SK-N-SH treated with all-trans-retinoic acid at 6 μM for 48 hours (cell line): ENCODE data around the gene POU6F2.

ENCODE experiments used
- ATAC-seq: fragments of 200-7000 bp; cut with Tn5 transposase; 3 replicates; pipeline ENCODE4 v1.9.1; 2020; ENCODE audit warnings: mild to moderate bottlenecking, moderate library complexity
- ARNTL ChIP-seq: fragments of 450-650 bp; formaldehyde crosslinking; IDR thresholded peaks from 2 replicates; pipeline ENCODE4 v1.5.0; 2020; ENCODE audit warnings: low read depth, mild to moderate bottlenecking, moderate library complexity, borderline replicate concordance
- CREB5 ChIP-seq: fragments of 250-450 bp; sonication (Bioruptor Pico); IDR thresholded peaks from 2 replicates; pipeline ENCODE4 v1.5.1; 2020; ENCODE audit warnings: low read depth, mild to moderate bottlenecking, moderate library complexity
- CSDC2 ChIP-seq: fragments of 250-450 bp; sonication (Bioruptor Pico); IDR thresholded peaks from 2 replicates; pipeline ENCODE4 v1.5.0; 2020; ENCODE audit warnings: mild to moderate bottlenecking, moderate library complexity
- ESRRG ChIP-seq: fragments of 250-450 bp; sonication (Bioruptor Pico); IDR thresholded peaks from 2 replicates; pipeline ENCODE4 v1.6.1; 2021; ENCODE audit warnings: mild to moderate bottlenecking
- GLIS3 ChIP-seq: fragments of 250-450 bp; sonication (Bioruptor Pico); IDR thresholded peaks from 2 replicates; pipeline ENCODE4 v1.5.0; 2020; ENCODE audit warnings: mild to moderate bottlenecking, moderate library complexity
- ISL1 ChIP-seq: fragments of 250-450 bp; sonication (Bioruptor Pico); IDR thresholded peaks from 2 replicates; pipeline ENCODE4 v2.1.2; 2022; ENCODE audit warnings: mild to moderate bottlenecking, moderate library complexity
- OSR1 ChIP-seq: fragments of 250-450 bp; sonication (Bioruptor Pico); IDR thresholded peaks from 2 replicates; pipeline ENCODE4 v1.8.0; 2022; ENCODE audit warnings: moderate library complexity, mild to moderate bottlenecking, inconsistent platforms
- PATZ1 ChIP-seq: fragments of 250-450 bp; sonication (Bioruptor Pico); IDR thresholded peaks from 2 replicates; pipeline ENCODE4 v1.8.0; 2020; ENCODE audit warnings: mild to moderate bottlenecking, moderate library complexity, borderline replicate concordance
- POU6F1 ChIP-seq: fragments of 250-450 bp; sonication (Bioruptor Pico); IDR thresholded peaks from 2 replicates; pipeline ENCODE4 v1.8.0; 2021; ENCODE audit warnings: low read depth, mild to moderate bottlenecking, moderate library complexity, borderline replicate concordance
- PPARA ChIP-seq: fragments of 250-450 bp; sonication (Bioruptor Pico); IDR thresholded peaks from 2 replicates; pipeline ENCODE4 v1.5.0; 2020; ENCODE audit warnings: mild to moderate bottlenecking, borderline replicate concordance
- RARB ChIP-seq: fragments of 250-450 bp; sonication (Bioruptor Pico); IDR thresholded peaks from 2 replicates; pipeline ENCODE4 v1.8.0; 2021; ENCODE audit warnings: mild to moderate bottlenecking, moderate library complexity
- SNAI2 ChIP-seq: fragments of 250-450 bp; sonication (Bioruptor Pico); IDR thresholded peaks from 2 replicates; pipeline ENCODE4 v1.5.0; 2020; ENCODE audit warnings: mild to moderate bottlenecking, moderate library complexity
- TCF4 ChIP-seq: fragments of 250-450 bp; sonication (Bioruptor Pico); IDR thresholded peaks from 2 replicates; pipeline ENCODE4 v1.8.0; 2021; ENCODE audit warnings: mild to moderate bottlenecking, moderate library complexity, borderline replicate concordance
- TOX ChIP-seq: fragments of 250-450 bp; sonication (Bioruptor Pico); IDR thresholded peaks from 2 replicates; pipeline ENCODE4 v1.8.0; 2021; ENCODE audit warnings: mild to moderate bottlenecking, moderate library complexity, borderline replicate concordance
- TSHZ2 ChIP-seq: fragments of 250-450 bp; sonication (Bioruptor Pico); IDR thresholded peaks from 2 replicates; pipeline ENCODE4 v1.5.0; 2020; ENCODE audit warnings: mild to moderate bottlenecking, moderate library complexity
- ZC3H10 ChIP-seq: fragments of 250-450 bp; sonication (Bioruptor Pico); IDR thresholded peaks from 2 replicates; pipeline ENCODE4 v1.5.1; 2021; ENCODE audit warnings: mild to moderate bottlenecking, moderate library complexity
- ZFP3 ChIP-seq: fragments of 250-450 bp; sonication (Bioruptor Pico); IDR thresholded peaks from 2 replicates; pipeline ENCODE4 v1.5.0; 2020; ENCODE audit warnings: mild to moderate bottlenecking, moderate library complexity
- ZFP30 ChIP-seq: fragments of 450-650 bp; formaldehyde crosslinking; IDR thresholded peaks from 2 replicates; pipeline ENCODE4 v1.5.0; 2022; ENCODE audit warnings: mild to moderate bottlenecking, moderate library complexity
- ZNF565 ChIP-seq: fragments of 450-650 bp; formaldehyde crosslinking; conservative IDR thresholded peaks from 2 replicates; pipeline ENCODE4 v1.5.0; 2020; ENCODE audit warnings: low read depth, mild to moderate bottlenecking, moderate library complexity
- ZNF70 ChIP-seq: fragments of 450-650 bp; formaldehyde crosslinking; IDR thresholded peaks from 2 replicates; pipeline ENCODE4 v1.5.0; 2020; ENCODE audit warnings: mild to moderate bottlenecking, moderate library complexity

POU6F2 gene

GRCh38 chr7:39341083-39341482 lies 363.4 kb downstream of the POU6F2 start:
- TF ChIP-seq RARB (CRISPR knock-in tag) (no peak), PATZ1 (no peak), OSR1 (no peak), ZNF565 (CRISPR knock-in tag) (no peak), CSDC2 (no peak), ZFP3 (CRISPR knock-in tag) (no peak), ESRRG (CRISPR knock-in tag) (no peak), TCF4 (CRISPR knock-in tag) (no peak), TOX (CRISPR knock-in tag) (no peak), TSHZ2 (CRISPR knock-in tag) (no peak), ARNTL (CRISPR knock-in tag) (no peak), CREB5 (CRISPR knock-in tag) (no peak), PPARA (CRISPR knock-in tag) (no peak), ISL1 (no peak)
- TF ChIP-seq, all 23 proteins: peak for 0
- ATAC-seq, result no peak

GRCh38 chr7:39342763-39343162 lies 365.1 kb downstream of the POU6F2 start:
- TF ChIP-seq POU6F1 (CRISPR knock-in tag) (no peak), PATZ1 (no peak), PPARA (CRISPR knock-in tag) (no peak), ZFP30 (CRISPR knock-in tag) (no peak), RARB (CRISPR knock-in tag) (no peak), SNAI2 (no peak), ESRRG (CRISPR knock-in tag) (no peak), GLIS3 (CRISPR knock-in tag) (no peak), ZC3H10 (no peak), TOX (CRISPR knock-in tag) (no peak), OSR1 (no peak), TCF4 (CRISPR knock-in tag) (no peak), ZNF70 (CRISPR knock-in tag) (no peak), TSHZ2 (CRISPR knock-in tag) (no peak), ZNF565 (CRISPR knock-in tag) (no peak)
- no peak for ATAC-seq
